Measurements from ENCODE around the gene CD47. TPM values are rescaled to one million over a fixed set of nuclear protein-coding genes. Genes with fewer than 3 reads are reported as not detected.

The CD47 gene
- total RNA-seq, 1 experiment from 2014 or later: 42.5 TPM

GRCh38 chr3:108106449-108106848, 15.6 kb upstream of the CD47 start:
- no peak overlapping the region for H2AFZ ChIP-seq (ENCODE audit: low read depth, low read length, poor library complexity, severe bottlenecking)
- H3K27me3 ChIP-seq (ENCODE audit: insufficient read depth, low read length): no peaks in the 10 kb centered on the region
- no peaks in the 10 kb centered on the region for H3K9me2 ChIP-seq (ENCODE audit: insufficient read depth)
- DNase-seq (ENCODE audit: low read depth, low spot score) (no peak), ATAC-seq (no peak)
- BruUV-seq (replicated peaks): no TSS peak
- ChIA-PET POLR2A (no interaction called here), RAD21 (ENCODE audit: low non-redundant PET in 1 of 2, low total read pairs in 2 of 2, uncharacterized antibody in 2 of 2, unreplicated experiment in 2 of 2) (no interaction called here), CTCF (no interaction called here)
- intact Hi-C loops (cut with micrococcal nuclease): no loop called here
- H3K36me3 ChIP-seq (ENCODE audit: control insufficient read depth in 1 of 2, insufficient read depth in 2 of 2, low read length in 2 of 2): no peaks in the 10 kb centered on the region
- no peaks in the 10 kb centered on the region for H3K79me2 ChIP-seq (ENCODE audit: insufficient read depth, low read length)
- no peak overlapping the region for H3K4me2 ChIP-seq (ENCODE audit: low read length)
- TF ChIP-seq EZH2 (IDR thresholded peaks at IDR 0.05): no peak
- H3K4me3 ChIP-seq (replicated peaks in 1 of 2; ENCODE audit: low read depth in 1 of 2, low read length in 2 of 2): no peak overlapping the region
- no peaks in the 10 kb centered on the region for H3K9me3 ChIP-seq (ENCODE audit: control insufficient read depth in 1 of 2, insufficient read depth in 1 of 2, low read depth in 1 of 2, low read length in 2 of 2)
- H3K4me1 ChIP-seq (ENCODE audit: control insufficient read depth in 1 of 2, insufficient read depth in 2 of 2, low read length in 2 of 2): no peaks in the 10 kb centered on the region
- H3K9ac ChIP-seq (ENCODE audit: low read length): no peak overlapping the region
- H4K20me1 ChIP-seq (ENCODE audit: insufficient read depth): no peaks in the 10 kb centered on the region
- no peak overlapping the region for H3K27ac ChIP-seq (ENCODE audit: low read depth, low read length)

GRCh38 chr3:108106031-108106430, 15.2 kb upstream of the CD47 start:
- no peak overlapping the region for H3K4me3 ChIP-seq (replicated peaks in 1 of 2; ENCODE audit: low read depth in 1 of 2, low read length in 2 of 2)
- no peak overlapping the region for H3K4me2 ChIP-seq (ENCODE audit: low read length)
- ChIA-PET CTCF (no interaction called here), RAD21 (ENCODE audit: low non-redundant PET in 1 of 2, low total read pairs in 2 of 2, uncharacterized antibody in 2 of 2, unreplicated experiment in 2 of 2) (no interaction called here), POLR2A (no interaction called here)
- H3K4me1 ChIP-seq (ENCODE audit: control insufficient read depth in 1 of 2, insufficient read depth in 2 of 2, low read length in 2 of 2): no peaks in the 10 kb centered on the region
- ATAC-seq (no peak), DNase-seq (ENCODE audit: low read depth, low spot score) (no peak)
- no peaks in the 10 kb centered on the region for H3K79me2 ChIP-seq (ENCODE audit: insufficient read depth, low read length)
- H3K27me3 ChIP-seq (ENCODE audit: insufficient read depth, low read length): no peaks in the 10 kb centered on the region
- no peaks in the 10 kb centered on the region for H4K20me1 ChIP-seq (ENCODE audit: insufficient read depth)
- no peak overlapping the region for H3K9ac ChIP-seq (ENCODE audit: low read length)
- H3K9me2 ChIP-seq (ENCODE audit: insufficient read depth): no peaks in the 10 kb centered on the region
- intact Hi-C loops (cut with micrococcal nuclease): no loop called here
- H3K27ac ChIP-seq (ENCODE audit: low read depth, low read length): no peak overlapping the region
- no TSS peak for BruUV-seq (replicated peaks)
- H3K36me3 ChIP-seq (ENCODE audit: control insufficient read depth in 1 of 2, insufficient read depth in 2 of 2, low read length in 2 of 2): no peaks in the 10 kb centered on the region
- no peaks in the 10 kb centered on the region for H3K9me3 ChIP-seq (ENCODE audit: control insufficient read depth in 1 of 2, insufficient read depth in 1 of 2, low read depth in 1 of 2, low read length in 2 of 2)
- H2AFZ ChIP-seq (ENCODE audit: low read depth, low read length, poor library complexity, severe bottlenecking): no peak overlapping the region
- TF ChIP-seq RAD21 (IDR thresholded peaks at IDR 0.05; ENCODE audit: low read depth) (no peak), ZBTB33 (IDR thresholded peaks at IDR 0.05; ENCODE audit: extremely low read depth, insufficient replicate concordance, low read length) (no peak), JUND (IDR thresholded peaks at IDR 0.05) (no peak), ELF1 (IDR thresholded peaks at IDR 0.05; ENCODE audit: borderline replicate concordance, low read depth) (no peak), EGR1 (IDR thresholded peaks at IDR 0.05; ENCODE audit: low read depth) (no peak), EZH2 (IDR thresholded peaks at IDR 0.05) (no peak), ZFX (IDR thresholded peaks at IDR 0.05) (no peak), TCF7L2 (IDR thresholded peaks at IDR 0.05; ENCODE audit: borderline replicate concordance, extremely low read depth, insufficient read depth, insufficient read length) (no peak), FOSL1 (IDR thresholded peaks at IDR 0.05; ENCODE audit: low read depth) (no peak), CTCF (IDR thresholded peaks at IDR 0.05 in 2 of 3, conservative IDR thresholded peaks at IDR 0.05 in 1 of 3; ENCODE audit: borderline replicate concordance in 1 of 3, insufficient read depth in 1 of 3, low read depth in 2 of 3, low read length in 2 of 3) (no peak), YY1 (IDR thresholded peaks at IDR 0.05; ENCODE audit: extremely low read depth, insufficient replicate concordance, low read depth, low read length) (no peak), CBX3 (IDR thresholded peaks at IDR 0.05; ENCODE audit: low read depth) (no peak), SP1 (IDR thresholded peaks at IDR 0.05; ENCODE audit: low read depth) (no peak), SIN3A (IDR thresholded peaks at IDR 0.05; ENCODE audit: low read depth) (no peak), POLR2A (IDR thresholded peaks at IDR 0.05; ENCODE audit: borderline replicate concordance, extremely low read depth, insufficient read depth, insufficient read length) (no peak), MAX (IDR thresholded peaks at IDR 0.05) (no peak)
